Measurements from ENCODE around the gene TOP1.

DNA sequence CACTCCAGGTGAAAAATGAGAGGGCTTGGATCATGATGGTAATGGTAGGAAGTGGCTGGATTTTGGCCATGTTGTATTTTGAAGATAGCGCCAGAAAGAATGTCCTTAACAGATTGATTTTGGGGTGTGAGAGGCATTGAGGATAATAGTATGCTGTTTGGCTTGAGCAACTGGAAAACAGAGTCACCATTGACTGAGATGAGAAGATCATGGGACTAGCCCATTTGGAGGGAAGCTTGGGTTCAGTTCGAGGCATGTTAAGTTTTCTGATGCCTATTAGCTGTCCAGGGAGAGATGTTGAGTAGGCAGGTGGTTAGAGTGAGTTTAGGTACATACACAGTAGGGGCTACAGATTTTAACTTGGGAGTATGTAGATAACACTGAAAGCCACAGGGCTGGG, 132.1 kb downstream of the TOP1 start:
- TF ChIP-seq, protein P1, sequence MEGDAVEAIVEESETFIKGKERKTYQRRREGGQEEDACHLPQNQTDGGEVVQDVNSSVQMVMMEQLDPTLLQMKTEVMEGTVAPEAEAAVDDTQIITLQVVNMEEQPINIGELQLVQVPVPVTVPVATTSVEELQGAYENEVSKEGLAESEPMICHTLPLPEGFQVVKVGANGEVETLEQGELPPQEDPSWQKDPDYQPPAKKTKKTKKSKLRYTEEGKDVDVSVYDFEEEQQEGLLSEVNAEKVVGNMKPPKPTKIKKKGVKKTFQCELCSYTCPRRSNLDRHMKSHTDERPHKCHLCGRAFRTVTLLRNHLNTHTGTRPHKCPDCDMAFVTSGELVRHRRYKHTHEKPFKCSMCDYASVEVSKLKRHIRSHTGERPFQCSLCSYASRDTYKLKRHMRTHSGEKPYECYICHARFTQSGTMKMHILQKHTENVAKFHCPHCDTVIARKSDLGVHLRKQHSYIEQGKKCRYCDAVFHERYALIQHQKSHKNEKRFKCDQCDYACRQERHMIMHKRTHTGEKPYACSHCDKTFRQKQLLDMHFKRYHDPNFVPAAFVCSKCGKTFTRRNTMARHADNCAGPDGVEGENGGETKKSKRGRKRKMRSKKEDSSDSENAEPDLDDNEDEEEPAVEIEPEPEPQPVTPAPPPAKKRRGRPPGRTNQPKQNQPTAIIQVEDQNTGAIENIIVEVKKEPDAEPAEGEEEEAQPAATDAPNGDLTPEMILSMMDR (IDR thresholded peaks at IDR 0.05; ENCODE audit: low read depth, low read length, poor library complexity, severe bottlenecking), result no peak
- no peak for TF ChIP-seq EZH2phosphoT487 (IDR thresholded peaks at IDR 0.05; ENCODE audit: borderline replicate concordance, low read length)
